Measurements from ENCODE around the gene SMO.
A peak's percentile ranks its signal among the peaks of the same experiment; 100 is the strongest.
"Not testable (repeated sequence)": the region's sequence is repeated elsewhere in the genome, so short reads cannot be mapped to it uniquely, and the experiment has no call there.

SMO gene

DNA sequence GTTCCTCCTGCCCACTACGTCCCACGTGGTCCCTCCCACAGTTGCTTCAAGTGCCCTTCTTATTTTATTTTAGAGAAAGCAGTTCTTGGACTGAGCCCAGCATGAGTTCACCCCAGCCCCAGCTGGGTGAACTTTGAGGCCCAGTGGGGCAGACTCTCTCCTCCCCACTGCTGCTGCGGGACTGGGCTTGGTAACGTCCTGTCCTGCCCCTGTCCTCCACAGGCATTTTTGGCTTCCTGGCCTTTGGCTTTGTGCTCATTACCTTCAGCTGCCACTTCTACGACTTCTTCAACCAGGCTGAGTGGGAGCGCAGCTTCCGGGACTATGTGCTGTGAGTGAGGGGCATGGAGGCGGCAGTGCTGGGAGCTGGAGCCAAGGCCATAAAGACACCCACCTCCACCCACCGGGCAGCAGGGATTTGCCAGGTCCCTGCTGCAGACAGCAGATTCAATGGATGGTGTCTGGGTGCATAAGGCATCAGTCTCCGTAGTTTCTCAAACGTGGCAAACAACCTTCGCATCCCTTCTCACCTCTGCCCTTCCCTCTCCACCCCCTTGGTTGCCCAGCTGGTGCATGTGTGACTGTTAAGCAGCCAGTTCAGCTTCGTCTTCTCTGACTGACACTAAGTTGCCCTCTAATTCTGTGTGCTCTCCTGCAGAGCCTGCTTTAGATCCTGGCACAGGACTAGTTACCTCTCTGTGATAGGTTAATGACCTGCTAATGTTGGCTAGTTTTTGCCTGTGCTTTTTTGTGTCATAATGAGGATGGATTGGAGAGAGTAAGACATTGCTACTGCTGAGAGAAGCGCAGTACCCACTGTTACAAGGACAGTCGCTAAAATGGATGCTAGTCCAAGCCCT is 20.9 kb downstream of the SMO start:
- DNase-seq (ENCODE audit: low read depth): no peak

DNA sequence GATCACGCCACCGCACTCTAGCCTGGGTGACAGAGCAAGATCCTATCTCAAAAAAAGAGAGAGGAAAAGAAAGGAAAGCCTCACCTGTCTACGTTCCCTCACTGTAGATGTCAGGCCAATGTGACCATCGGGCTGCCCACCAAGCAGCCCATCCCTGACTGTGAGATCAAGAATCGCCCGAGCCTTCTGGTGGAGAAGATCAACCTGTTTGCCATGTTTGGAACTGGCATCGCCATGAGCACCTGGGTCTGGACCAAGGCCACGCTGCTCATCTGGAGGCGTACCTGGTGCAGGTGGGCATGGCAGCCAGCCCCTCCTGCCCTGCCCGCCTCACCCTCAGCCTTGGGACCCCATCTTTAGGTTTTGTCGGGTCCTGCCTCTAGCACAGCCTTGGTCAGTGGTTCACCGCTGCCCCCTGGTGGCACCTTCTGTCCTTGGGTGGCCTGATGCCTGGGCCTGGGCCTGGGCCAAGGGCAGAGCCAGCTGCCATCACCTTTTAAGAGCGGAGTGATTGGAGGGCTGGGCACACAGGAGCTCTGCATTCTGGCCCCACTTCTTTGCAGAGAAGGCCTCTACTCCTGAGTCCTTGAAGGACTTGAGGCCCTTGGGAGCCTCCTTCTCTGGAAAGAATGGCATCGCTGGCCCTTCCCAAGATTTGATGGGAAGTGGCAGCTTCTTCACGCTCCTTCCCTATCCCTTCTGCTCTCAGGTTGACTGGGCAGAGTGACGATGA is 22.0 kb downstream of the SMO start:
- DNase-seq (ENCODE audit: low read depth): peak; percentile 38

- DNase-seq (ENCODE audit: low read depth): no peak
Observed at GRCh38 chr7:129210989-129211312, 22.5 kb downstream of the SMO start.

DNA sequence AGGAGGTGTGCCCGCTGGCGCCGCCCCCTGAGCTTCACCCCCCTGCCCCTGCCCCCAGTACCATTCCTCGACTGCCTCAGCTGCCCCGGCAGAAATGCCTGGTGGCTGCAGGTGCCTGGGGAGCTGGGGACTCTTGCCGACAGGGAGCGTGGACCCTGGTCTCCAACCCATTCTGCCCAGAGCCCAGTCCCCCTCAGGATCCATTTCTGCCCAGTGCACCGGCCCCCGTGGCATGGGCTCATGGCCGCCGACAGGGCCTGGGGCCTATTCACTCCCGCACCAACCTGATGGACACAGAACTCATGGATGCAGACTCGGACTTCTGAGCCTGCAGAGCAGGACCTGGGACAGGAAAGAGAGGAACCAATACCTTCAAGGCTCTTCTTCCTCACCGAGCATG is 23.7 kb downstream of the SMO start:
- DNase-seq (ENCODE audit: low read depth): no peak

DNA sequence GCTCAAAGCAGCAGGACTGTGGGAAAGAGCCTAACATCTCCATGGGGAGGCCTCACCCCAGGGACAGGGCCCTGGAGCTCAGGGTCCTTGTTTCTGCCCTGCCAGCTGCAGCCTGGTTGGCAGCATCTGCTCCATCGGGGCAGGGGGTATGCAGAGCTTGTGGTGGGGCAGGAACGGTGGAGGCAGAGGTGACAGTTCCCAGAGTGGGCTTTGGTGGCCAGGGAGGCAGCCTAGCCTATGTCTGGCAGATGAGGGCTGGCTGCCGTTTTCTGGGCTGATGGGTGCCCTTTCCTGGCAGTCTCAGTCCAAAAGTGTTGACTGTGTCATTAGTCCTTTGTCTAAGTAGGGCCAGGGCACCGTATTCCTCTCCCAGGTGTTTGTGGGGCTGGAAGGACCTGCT is 24.2 kb downstream of the SMO start:
- no peak for DNase-seq (ENCODE audit: low read depth)

- no peak for DNase-seq (ENCODE audit: low read depth)
Observed at GRCh38 chr7:129213828-129214227, 25.4 kb downstream of the SMO start.

GRCh38 chr7:129215691-129216090 is 27.3 kb downstream of the SMO start:
- not testable (repeated sequence) for DNase-seq (ENCODE audit: low read depth)

- not testable (repeated sequence) for DNase-seq (ENCODE audit: low read depth)
Observed at GRCh38 chr7:129216101-129216715, 27.8 kb downstream of the SMO start.

- DNase-seq (ENCODE audit: low read depth): not testable (repeated sequence)
Observed at GRCh38 chr7:129216821-129217416, 28.5 kb downstream of the SMO start.

- peak; percentile 62 for DNase-seq (ENCODE audit: low read depth)
Observed at GRCh38 chr7:129218514-129219062, 30.2 kb downstream of the SMO start.

GRCh38 chr7:129219166-129219565 is 30.7 kb downstream of the SMO start:
- DNase-seq (ENCODE audit: low read depth): not testable (repeated sequence)

- no peak for DNase-seq (ENCODE audit: low read depth)
Observed at GRCh38 chr7:129222064-129222463, 33.6 kb downstream of the SMO start.

- DNase-seq (ENCODE audit: low read depth): peak; percentile 98
Observed at GRCh38 chr7:129224251-129225205, 36.1 kb downstream of the SMO start, which contains the start of gene AHCYL2. Gene AHCYL2, plus strand, starts transcription at chr7:129225030.

- peak; percentile 26 for DNase-seq (ENCODE audit: low read depth)
Observed at GRCh38 chr7:129225206-129225930, 36.9 kb downstream of the SMO start.

- no peak for DNase-seq (ENCODE audit: low read depth)
Observed at GRCh38 chr7:129225931-129226572, 37.6 kb downstream of the SMO start.

DNA sequence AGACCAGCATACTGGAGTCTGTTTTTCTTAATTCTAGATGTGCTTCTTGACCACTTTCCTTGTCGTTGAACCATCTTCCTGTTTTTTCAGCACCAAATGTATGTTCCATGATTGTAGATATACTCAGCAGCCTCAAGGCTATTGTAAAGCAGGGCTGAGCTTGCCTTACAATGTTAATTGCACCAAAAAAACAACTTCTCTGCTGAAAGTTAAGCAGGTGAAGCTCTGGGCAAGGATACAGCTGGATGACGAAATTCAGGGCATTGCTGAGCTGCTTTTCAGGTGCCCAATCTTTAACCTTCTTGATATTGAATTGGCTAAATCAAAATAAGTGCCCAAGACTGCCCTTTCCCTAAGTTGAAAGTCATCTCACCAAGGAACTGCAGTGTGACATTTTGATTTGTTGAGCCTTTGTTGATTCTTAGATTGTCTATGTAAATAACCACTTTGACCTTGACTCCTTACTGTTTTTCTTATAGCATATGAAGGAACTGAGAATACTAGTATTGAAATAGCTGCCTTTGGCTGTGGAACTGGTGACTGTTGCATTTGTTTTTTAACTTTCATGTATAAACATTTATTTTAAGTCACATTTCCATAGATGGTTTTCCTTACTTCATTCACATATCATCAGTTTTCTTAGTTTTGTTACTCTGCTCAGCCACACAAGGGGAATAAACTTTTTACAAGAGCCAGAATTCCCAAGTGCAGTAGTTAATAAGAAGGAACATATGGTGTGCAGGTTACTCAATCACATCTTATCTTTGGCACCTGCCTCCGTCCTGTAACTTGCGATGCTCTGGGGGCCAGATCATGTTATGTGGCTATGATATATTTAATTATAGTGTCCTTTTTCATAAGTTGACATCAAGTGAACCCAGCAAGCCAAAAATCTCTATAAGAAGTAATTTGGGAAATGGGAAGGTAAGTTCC is 39.5 kb downstream of the SMO start:
- no peak for DNase-seq (ENCODE audit: low read depth)

DNA sequence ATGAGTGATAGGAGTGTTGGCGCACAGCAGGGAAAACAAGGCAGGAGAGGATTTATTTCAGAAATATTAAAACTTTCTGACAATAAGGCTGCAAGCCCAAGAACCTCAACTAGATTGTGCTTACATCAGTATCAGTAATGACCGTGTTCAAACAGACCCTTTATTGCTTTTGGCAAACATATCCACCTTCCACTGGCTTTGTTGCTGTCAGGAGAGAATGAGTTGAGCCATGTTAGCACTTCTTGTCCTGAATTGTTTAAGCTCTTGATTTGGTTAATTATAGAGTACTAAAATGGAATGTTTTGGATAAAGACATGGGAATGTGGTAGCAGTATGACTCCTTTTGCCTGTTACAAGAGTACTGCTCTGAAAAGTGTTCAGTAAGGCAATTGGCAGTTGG is 40.2 kb downstream of the SMO start:
- DNase-seq (ENCODE audit: low read depth): no peak

DNA sequence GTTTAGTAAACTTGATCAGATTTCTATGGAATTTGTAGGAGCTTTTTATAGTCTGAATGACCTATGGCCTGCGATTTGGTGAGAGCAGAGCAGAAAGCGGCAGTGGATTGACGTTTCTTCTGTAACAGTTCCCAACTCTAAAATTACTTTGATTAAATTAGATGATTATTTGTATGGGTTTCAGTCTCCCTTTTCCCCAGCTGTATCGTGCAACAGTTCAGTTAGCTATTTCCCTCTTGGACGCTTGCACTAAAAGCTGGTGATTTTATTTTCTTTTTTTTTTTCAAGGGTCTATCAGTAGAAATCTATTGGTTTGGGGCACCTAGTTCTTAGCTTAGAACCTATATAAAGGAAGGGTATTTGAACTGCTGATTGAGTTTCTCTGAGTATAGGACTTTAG is 43.2 kb downstream of the SMO start:
- peak; percentile 23 for DNase-seq (ENCODE audit: low read depth)

DNA sequence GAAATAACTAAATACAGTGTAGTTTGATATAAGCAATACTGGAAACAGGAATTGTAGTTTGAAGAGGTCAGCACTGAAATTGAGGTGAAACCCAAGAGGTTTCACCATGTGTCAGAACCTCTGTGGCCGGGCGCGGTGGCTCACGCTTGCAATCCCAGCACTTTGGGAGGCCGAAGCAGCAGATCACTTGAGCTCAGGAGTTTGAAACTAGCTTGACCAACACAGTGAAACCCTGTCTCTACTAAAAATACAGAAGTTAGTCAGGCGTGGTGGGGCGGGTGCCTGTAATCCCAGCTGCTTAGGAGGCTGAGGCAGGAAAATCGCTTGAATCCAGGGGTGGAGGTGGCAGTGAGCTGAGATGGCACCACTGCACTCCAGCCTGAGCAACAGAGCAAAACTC is 50.1 kb downstream of the SMO start:
- no peak for DNase-seq (ENCODE audit: low read depth)
